Raji (cell line): ENCODE data around the gene DOLPP1.

ENCODE experiments used
- POLR2A ChIP-seq: IDR thresholded peaks from 2 replicates; pipeline ENCODE4 v1.6.1; 2011; ENCODE audit warnings: low read depth, low read length, control low read depth; ENCODE audit not compliant: insufficient read depth

Gene DOLPP1

GRCh38 chr9:129075996-129076639 is 4.8 kb upstream of the DOLPP1 start:
- TF ChIP-seq POLR2A: no peak

- no peak for TF ChIP-seq POLR2A
Measured at GRCh38 chr9:129076640-129077037, 4.3 kb upstream of the DOLPP1 start.

- TF ChIP-seq POLR2A: no peak
Measured at GRCh38 chr9:129077236-129077635, 3.7 kb upstream of the DOLPP1 start.

- no peak for TF ChIP-seq POLR2A
Measured at GRCh38 chr9:129078691-129079503, 2.0 kb upstream of the DOLPP1 start.

- TF ChIP-seq POLR2A: no peak
Measured at GRCh38 chr9:129079829-129080228, 1.1 kb upstream of the DOLPP1 start.

- no peak for TF ChIP-seq POLR2A
Measured at GRCh38 chr9:129080298-129080600, 662 bp upstream of the DOLPP1 start.

- TF ChIP-seq POLR2A: no peak
Measured at GRCh38 chr9:129081388-129081904, 535 bp downstream of the DOLPP1 start.

GRCh38 chr9:129084087-129084486 is 3.2 kb downstream of the DOLPP1 start:
- TF ChIP-seq POLR2A: no peak

- TF ChIP-seq POLR2A: no peak
Measured at GRCh38 chr9:129089246-129089645, 8.3 kb downstream of the DOLPP1 start.

GRCh38 chr9:129093602-129094386 is 12.9 kb downstream of the DOLPP1 start:
- no peak for TF ChIP-seq POLR2A

- no peak for TF ChIP-seq POLR2A
Measured at GRCh38 chr9:129094387-129095169, 13.7 kb downstream of the DOLPP1 start.

GRCh38 chr9:129095170-129095667 is 14.3 kb downstream of the DOLPP1 start:
- no peak for TF ChIP-seq POLR2A

GRCh38 chr9:129095908-129096307 is 15.0 kb downstream of the DOLPP1 start:
- TF ChIP-seq POLR2A: no peak

GRCh38 chr9:129097671-129098306 is 16.9 kb downstream of the DOLPP1 start:
- TF ChIP-seq POLR2A: no peak

GRCh38 chr9:129098328-129098727 is 17.4 kb downstream of the DOLPP1 start:
- no peak for TF ChIP-seq POLR2A
